ENCODE measurements around the gene GSTO2.

GSTO2 gene

DNA sequence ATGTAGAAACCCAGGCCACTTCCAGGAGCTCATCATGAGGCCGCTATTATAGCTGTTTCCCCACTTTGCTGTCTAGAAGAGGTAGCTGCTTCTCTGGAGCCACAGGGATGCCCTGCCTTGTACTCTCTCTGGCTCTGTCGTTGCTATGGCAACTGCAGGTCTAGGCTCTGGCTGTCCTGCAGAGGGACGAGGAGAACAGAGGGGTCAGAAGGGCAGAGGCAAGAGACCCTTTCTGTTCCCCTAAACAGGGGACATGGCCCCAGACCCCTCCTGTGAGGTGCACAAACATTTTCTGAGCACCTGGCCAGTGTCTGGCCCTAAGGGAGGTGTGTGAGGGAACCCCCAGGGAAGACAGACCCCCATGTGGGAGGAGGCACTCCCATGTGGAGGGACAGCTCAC is 37.9 kb downstream of the GSTO2 start:
- TF ChIP-seq, protein P1, sequence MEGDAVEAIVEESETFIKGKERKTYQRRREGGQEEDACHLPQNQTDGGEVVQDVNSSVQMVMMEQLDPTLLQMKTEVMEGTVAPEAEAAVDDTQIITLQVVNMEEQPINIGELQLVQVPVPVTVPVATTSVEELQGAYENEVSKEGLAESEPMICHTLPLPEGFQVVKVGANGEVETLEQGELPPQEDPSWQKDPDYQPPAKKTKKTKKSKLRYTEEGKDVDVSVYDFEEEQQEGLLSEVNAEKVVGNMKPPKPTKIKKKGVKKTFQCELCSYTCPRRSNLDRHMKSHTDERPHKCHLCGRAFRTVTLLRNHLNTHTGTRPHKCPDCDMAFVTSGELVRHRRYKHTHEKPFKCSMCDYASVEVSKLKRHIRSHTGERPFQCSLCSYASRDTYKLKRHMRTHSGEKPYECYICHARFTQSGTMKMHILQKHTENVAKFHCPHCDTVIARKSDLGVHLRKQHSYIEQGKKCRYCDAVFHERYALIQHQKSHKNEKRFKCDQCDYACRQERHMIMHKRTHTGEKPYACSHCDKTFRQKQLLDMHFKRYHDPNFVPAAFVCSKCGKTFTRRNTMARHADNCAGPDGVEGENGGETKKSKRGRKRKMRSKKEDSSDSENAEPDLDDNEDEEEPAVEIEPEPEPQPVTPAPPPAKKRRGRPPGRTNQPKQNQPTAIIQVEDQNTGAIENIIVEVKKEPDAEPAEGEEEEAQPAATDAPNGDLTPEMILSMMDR (IDR thresholded peaks at IDR 0.05; ENCODE audit: low read depth, low read length) = no peak
- H3K4me3 ChIP-seq (replicated peaks in 1 of 2; ENCODE audit: low read depth in 2 of 2, low read length in 2 of 2) = no peak overlapping the region
- DNase-seq (ENCODE audit: low read depth in 2 of 2) = peak in 1 of 2 donors; percentile 40

DNA sequence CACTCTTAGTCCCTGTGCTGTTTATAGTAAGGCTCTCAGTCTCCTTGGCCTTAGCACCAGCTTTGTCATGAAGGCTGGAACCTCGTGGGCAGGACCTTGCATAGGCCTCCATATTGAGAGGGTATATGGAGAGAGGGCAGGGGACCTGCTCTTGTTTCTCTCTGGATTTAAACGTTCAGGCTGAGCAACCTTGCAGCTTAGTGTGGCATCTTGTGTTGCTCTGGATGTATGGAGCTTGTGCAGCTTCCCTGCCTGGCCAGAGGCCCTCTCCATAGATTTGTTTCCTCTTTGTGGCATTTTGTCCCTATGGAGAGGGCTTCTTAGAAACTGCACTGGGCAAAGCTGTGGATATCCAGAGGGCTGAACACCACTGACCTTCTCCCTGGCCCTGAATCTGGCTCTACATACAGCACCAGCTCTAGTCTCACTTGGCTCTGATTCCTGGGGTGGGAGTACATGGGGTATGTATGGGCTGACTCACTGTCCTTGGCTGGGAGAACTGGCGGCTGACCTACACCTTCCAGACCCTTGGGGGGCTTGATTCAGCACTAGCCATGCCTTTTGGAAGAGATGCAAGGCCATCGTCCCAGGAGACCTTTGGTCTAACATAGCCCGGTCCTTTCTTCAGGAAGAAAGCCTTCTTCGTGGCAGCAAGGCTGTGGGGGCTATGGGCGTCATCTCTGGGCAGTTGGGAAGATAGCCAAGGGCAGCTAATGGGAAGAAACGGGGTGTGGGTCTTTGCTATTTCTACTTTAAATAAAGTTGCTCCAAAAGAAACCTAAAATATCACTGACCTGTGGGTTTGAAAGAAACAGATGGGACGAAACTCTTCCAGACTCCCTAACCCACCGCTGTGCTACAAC is 38.8 kb downstream of the GSTO2 start:
- H3K4me3 ChIP-seq (replicated peaks in 1 of 2; ENCODE audit: low read depth in 2 of 2, low read length in 2 of 2) = no peak overlapping the region
- TF ChIP-seq, protein P1 (IDR thresholded peaks at IDR 0.05; ENCODE audit: low read depth, low read length) = no peak
- peak; percentile 55 to 69 for DNase-seq (ENCODE audit: low read depth in 2 of 2)

DNA sequence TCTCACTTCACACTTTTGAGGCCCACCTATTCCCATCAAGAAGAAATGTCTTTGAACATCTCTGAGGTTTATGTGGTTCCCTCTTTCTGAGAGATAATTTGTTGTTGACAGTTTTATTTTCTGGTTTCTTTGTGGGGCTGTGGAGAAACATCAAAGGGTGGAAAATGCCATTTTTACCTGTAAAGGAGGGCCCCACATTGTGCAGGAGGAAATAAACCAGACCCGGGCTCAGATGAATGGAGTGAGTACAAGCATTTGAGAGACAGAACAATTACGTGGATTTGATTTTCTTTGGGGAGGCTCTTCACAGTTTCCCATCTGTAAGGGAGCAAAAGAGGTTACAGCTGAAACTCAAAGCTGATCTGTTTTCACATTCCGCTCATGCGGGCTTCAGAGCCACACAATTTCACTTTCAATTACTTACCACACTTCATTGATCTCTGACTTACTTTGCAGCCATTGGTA is 39.5 kb downstream of the GSTO2 start:
- peak in 1 of 2 donors; percentile 28 for DNase-seq (ENCODE audit: low read depth in 2 of 2)
- TF ChIP-seq, protein P1 (IDR thresholded peaks at IDR 0.05; ENCODE audit: low read depth, low read length) = no peak
- no peak overlapping the region for H3K4me3 ChIP-seq (replicated peaks in 1 of 2; ENCODE audit: low read depth in 2 of 2, low read length in 2 of 2)

DNA sequence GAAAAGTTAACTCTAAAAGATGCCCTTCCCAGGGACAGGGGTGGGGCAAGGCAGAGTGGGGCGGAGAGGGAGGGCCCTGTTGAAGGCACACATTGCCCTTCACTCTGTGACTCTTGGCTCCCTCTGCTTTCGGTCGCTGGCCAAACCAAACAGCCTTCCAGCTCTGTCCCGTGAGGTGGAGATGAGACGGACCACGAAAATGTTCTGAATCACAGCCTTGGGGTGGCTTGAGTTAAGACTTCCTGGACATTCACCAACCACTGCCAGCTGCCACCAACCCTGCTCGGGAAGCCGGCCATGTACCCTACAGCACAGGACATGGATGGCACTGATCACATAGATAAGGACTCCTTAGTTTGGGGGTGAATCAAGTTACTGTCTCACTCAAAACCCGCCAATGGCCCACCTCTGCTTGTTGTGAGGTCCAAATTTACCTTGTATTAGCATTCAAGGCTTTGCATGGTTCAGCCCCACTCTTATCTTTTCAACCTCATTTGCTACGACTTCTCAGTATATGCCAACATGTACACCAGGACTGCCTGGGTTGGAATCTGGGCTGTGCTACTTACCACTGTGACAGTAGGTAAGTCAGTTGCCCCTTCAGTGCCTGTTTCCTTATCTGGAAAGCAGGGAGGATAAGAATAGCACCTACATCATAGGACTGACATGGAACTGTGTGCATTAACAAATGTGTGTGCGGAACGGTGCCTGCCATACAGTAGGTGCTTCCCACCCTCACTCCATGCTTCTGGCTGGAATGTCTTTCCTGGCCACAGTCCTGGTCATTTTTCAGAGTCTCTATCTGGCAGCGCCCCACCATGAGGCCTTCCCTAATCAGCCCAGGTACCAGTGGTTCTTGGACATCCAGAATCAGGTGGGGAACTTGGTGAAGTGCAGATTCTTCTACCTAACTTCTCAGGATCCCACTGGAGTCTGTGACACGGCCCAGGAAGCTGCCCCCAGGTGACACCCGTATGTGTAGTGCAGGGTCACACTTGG is 41.3 kb downstream of the GSTO2 start:
- H3K4me3 ChIP-seq (replicated peaks in 1 of 2; ENCODE audit: low read depth in 2 of 2, low read length in 2 of 2) = no peak overlapping the region
- DNase-seq (ENCODE audit: low read depth in 2 of 2) = peak; percentile 85 to 96
- TF ChIP-seq, protein P1 (IDR thresholded peaks at IDR 0.05; ENCODE audit: low read depth, low read length) = no peak

DNA sequence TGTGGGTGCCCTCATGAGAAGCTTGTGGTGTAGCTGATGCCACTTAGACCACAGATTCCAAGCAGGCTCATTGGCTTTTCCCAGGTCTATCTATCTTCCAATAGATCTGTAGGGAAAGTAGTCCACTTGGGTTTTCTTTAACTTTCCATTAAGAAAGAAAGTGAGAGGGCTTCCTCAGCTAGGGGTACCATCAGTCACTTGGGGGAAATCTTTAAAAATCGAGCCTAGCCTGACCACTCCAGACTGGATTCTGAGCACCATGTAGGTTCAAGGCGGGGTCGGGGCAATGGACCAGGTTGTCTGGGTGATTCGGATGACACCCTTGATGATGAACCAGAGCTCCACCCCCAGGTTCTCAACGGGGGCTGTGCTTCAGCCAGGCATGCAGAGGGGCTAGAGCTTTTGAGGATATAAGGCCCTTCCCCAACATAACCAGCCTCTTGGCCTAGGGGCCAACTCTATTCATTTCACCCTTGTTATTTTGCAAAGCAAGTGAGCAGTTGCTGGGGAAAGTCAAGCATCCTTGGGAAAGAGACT is 42.3 kb downstream of the GSTO2 start:
- TF ChIP-seq, protein P1 (IDR thresholded peaks at IDR 0.05; ENCODE audit: low read depth, low read length) = no peak
- no peak for DNase-seq (ENCODE audit: low read depth in 2 of 2)
- H3K4me3 ChIP-seq (replicated peaks in 1 of 2; ENCODE audit: low read depth in 2 of 2, low read length in 2 of 2) = no peak overlapping the region
